ENCODE data around the gene GPRASP3. TPM values are rescaled to one million over a fixed set of nuclear protein-coding genes. Genes with fewer than 3 reads are reported as not detected.
A peak's percentile ranks its signal among the peaks of the same experiment; 100 is the strongest.
"Not testable (repeated sequence)": the region's sequence is repeated elsewhere in the genome, so short reads cannot be mapped to it uniquely, and the experiment has no call there.

GPRASP3 gene
- total and polyA plus RNA-seq, 2 donors, result 4.4 to 14.3 TPM

DNA sequence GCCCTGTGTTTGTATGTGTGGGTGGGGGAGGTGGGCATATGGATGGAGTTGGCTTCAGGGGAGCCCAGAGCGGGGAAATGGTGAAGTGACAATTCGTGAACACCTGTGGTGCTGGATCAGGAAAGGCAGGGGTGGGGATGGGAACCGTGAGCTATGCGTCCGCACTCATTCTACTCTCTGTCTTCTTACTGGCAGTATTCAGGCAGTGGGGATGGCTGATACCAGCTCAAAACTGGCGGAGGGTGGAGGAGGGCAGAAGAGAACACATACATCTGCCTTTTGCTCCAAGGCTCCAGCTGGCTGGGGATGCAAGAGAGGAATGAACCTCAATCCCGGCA lies 595 bp downstream of the GPRASP3 start:
- H3K27ac ChIP-seq (ENCODE audit: low read depth); DNase-seq (ENCODE audit: extremely low spot score); H3K36me3 ChIP-seq (ENCODE audit: insufficient read depth); H3K4me1 ChIP-seq (ENCODE audit: insufficient read depth): not testable (repeated sequence)
- WGBS, result 40% methylated on average over 7 of the region's 7 CpGs
- H3K4me3 ChIP-seq (ENCODE audit: low read depth, low read length), result peak overlapping the region; percentile 30

DNA sequence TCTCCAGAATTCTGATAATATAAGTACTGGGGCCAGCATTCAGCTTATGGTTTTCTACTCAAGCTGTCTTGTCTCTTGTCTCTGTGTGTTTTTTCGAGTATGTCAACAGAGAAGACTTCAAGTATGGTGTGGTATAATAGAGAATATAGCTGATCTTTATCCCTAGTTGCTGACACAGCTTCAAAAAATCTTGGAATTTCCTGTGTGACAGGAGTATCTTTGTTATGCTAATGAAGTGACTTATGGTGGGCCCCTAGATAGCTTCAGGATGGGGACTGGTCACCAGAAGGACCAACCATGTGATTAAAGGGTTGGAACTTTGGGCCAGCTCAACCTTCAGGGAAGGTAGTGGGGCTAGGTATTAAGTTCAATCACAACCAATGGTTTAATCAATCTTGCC lies 2.9 kb downstream of the GPRASP3 start:
- DNase-seq (ENCODE audit: extremely low spot score), result no peak
- 91% methylated on average over 1 of the region's 1 CpG for WGBS
- Histone ChIP-seq H3K36me3 (ENCODE audit: insufficient read depth) (no peaks in the 10 kb centered on the region), H3K4me3 (ENCODE audit: low read depth, low read length) (no peak overlapping the region), H3K27ac (ENCODE audit: low read depth) (no peak overlapping the region), H3K4me1 (ENCODE audit: insufficient read depth) (no peaks in the 10 kb centered on the region)

DNA sequence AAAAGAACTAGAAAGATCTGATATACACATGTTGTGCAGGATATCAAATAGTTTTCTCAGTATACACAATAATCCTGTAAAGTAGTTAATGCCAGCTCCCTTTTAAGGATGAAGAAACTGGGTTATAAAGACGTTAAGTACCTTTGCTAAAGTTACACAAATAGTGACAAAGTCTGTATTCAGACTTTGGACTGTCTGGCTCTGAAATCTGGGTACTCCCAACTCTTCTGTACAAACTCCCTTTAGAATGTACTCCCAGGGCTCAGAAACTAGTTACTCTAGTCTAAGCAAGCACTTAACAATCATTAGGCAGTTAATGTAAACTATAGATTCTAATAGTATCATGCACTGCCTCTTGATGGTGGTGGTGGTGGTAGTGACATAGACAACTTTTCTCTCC lies 7.2 kb downstream of the GPRASP3 start:
- no peak for DNase-seq (ENCODE audit: extremely low spot score)
- Histone ChIP-seq H3K4me3 (ENCODE audit: low read depth, low read length) (no peak overlapping the region), H3K27ac (ENCODE audit: low read depth) (no peak overlapping the region), H3K36me3 (ENCODE audit: insufficient read depth) (no peaks in the 10 kb centered on the region), H3K4me1 (ENCODE audit: insufficient read depth) (no peaks in the 10 kb centered on the region)
- WGBS, result 73% methylated on average over 1 of the region's 1 CpG

DNA sequence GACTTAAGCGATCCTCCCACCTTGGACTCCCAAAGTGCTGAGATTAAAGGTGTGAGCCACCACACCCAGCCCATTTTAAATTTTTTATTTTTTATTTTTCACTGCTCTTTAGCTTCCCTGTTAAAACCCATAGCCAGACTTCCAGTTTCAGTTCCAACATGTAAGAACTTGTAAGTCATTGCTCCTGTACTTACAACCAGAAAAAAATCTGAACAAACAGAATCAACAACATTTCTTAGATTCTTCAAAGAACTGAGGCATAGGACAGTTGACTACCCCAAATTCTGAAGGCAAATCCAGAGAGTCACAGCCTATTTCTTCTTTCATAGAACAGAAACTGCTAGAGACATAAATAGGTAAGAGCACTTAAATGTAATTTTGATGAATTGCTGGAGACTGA lies 8.1 kb downstream of the GPRASP3 start:
- H3K4me1 ChIP-seq (ENCODE audit: insufficient read depth), result no peaks in the 10 kb centered on the region
- no peaks in the 10 kb centered on the region for H3K36me3 ChIP-seq (ENCODE audit: insufficient read depth)
- 95% methylated on average over 1 of the region's 1 CpG for WGBS
- H3K4me3 ChIP-seq (ENCODE audit: low read depth, low read length), result no peak overlapping the region
- DNase-seq (ENCODE audit: extremely low spot score), result no peak
- H3K27ac ChIP-seq (ENCODE audit: low read depth), result no peak overlapping the region

DNA sequence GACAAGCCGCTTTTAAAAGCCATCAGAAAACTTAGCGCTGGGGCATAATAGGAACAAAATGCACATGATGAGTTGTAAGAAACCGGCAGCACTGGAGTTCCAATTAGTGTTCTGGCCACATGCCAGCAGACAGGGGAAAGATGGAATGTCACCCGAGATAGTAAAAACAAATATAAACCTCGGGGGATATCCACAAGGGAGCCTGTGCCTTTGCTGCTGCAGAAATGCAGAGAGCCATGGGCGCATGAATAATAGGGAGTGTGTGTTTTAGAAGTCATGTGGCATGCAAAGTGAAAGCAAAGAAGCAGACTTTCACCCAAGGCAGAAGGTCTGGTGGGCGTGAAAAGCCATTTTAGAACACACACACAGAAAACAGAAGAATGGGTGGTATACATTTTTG lies 19.1 kb downstream of the GPRASP3 start:
- Histone ChIP-seq H3K4me1 (ENCODE audit: insufficient read depth) (no peaks in the 10 kb centered on the region), H3K27ac (ENCODE audit: low read depth) (no peak overlapping the region), H3K4me3 (ENCODE audit: low read depth, low read length) (no peak overlapping the region), H3K36me3 (ENCODE audit: insufficient read depth) (no peaks in the 10 kb centered on the region)
- no peak for DNase-seq (ENCODE audit: extremely low spot score)
- 66% methylated on average over 7 of the region's 7 CpGs for WGBS

DNA sequence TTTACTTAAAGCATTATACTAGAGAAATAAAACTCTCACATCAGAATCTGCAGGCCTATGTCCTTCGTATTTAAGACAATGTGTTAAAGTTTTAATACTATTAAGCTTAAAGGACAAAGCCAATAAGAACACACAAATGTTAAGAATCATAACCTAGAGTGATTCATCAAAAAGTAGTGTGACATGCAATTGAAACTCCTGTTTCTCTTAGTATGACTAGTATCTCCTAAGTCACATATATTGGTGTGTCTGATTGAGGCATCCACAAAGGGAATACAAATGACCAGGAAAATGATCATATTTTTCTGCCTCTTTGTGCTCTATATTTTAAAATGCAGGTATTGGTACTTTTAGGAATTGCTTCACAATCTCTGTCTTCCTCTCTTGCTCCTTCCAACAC lies 23.8 kb downstream of the GPRASP3 start:
- H3K4me1 ChIP-seq (ENCODE audit: insufficient read depth), result no peaks in the 10 kb centered on the region
- 98% methylated on average over 1 of the region's 1 CpG for whole genome bisulfite sequencing
- H3K4me3 ChIP-seq (ENCODE audit: low read depth, low read length), result no peak overlapping the region
- no peak overlapping the region for H3K27ac ChIP-seq (ENCODE audit: low read depth)
- no peaks in the 10 kb centered on the region for H3K36me3 ChIP-seq (ENCODE audit: insufficient read depth)
- no peak for DNase-seq (ENCODE audit: extremely low spot score)

DNA sequence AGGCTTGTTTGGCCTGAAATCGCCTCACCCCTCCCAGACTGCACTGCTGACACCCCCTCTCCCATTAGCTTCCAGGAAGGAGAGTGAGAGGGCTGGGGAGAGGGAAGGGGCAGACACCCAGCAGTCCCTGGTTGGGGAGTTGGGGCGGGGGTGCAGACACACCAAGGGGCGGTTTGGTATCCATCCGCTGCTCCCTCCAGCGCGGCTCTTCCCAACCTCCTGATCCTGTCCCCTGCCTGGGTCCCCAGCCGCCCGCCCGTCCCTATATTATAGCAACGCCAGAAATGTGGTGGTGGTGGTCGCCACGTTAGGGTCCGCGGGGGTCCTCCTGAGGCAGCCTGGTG lies 24.9 kb downstream of the GPRASP3 start:
- no peaks in the 10 kb centered on the region for H3K36me3 ChIP-seq (ENCODE audit: insufficient read depth)
- H3K27ac ChIP-seq (ENCODE audit: low read depth), result no peak overlapping the region
- no peaks in the 10 kb centered on the region for H3K4me1 ChIP-seq (ENCODE audit: insufficient read depth)
- peak overlapping the region; percentile 75 for H3K4me3 ChIP-seq (ENCODE audit: low read depth, low read length)
- no peak for DNase-seq (ENCODE audit: extremely low spot score)
- 20% methylated on average over 14 of the region's 14 CpGs for WGBS

DNA sequence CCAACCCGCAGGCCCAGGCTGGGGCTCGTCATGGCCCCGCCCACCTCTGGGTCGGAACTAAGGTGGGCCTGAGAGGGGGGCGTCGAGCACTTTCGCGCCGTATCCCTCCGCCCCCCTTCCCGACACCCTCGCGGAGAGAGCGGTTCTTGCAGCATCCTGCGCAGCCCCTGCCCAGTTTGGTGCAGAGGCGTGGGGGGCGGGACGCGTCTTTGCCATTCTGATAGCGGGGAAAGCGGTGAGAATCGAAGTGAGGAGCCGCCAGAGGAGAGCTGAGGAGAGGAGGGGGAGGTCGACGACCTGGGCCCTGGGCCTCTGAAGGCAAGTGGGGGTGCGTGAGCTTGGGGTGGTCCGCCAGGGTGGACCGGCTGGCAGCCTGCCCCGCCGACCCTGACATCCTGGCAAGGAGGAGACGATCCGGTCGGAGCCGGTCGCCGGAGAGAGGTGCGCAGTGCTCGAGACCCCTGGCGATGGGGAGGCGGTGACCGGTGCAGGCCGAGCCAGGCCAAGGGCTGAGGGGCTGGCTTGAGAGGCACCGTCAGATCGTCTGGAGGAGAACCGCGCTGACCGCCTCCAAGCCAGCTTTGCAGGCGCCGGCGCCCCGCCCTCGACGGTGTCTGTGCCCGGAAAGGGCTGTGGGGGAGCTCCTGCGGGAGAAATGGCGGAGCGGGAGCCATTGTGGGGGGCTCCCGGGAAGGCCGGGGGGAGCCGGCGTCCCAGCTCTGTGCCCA lies 25.5 kb downstream of the GPRASP3 start:
- no peaks in the 10 kb centered on the region for H3K36me3 ChIP-seq (ENCODE audit: insufficient read depth)
- H3K4me1 ChIP-seq (ENCODE audit: insufficient read depth), result no peaks in the 10 kb centered on the region
- 1% methylated on average over 60 of the region's 61 CpGs for WGBS
- H3K27ac ChIP-seq (ENCODE audit: low read depth), result no peak overlapping the region
- DNase-seq (ENCODE audit: extremely low spot score), result no peak
- peak overlapping the region; percentile 75 for H3K4me3 ChIP-seq (ENCODE audit: low read depth, low read length)

DNA sequence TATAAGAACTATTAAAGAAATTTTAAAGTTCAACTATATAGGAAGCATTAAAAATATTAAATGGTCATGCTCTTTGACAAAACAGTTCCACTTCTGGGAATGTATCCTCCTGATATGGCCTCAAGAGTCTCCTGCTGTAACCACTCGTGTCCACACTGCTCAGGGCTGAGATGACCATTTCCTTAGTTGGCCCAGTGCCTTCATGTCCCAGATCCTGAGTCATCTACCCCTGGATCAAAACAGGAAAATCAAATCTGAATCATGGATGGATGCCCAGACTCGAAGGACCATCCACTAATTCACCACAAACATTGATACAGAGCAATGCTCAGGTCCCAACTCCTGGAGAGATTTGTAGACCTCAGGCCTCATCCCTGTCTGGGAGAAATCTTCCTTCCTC lies 44.7 kb downstream of the GPRASP3 start:
- H3K4me1 ChIP-seq (ENCODE audit: insufficient read depth), result no peaks in the 10 kb centered on the region
- H3K4me3 ChIP-seq (ENCODE audit: low read depth, low read length), result no peak overlapping the region
- H3K36me3 ChIP-seq (ENCODE audit: insufficient read depth), result no peaks in the 10 kb centered on the region
- WGBS, result 28% methylated on average over 2 of the region's 2 CpGs
- DNase-seq (ENCODE audit: extremely low spot score), result no peak
- no peak overlapping the region for H3K27ac ChIP-seq (ENCODE audit: low read depth)

DNA sequence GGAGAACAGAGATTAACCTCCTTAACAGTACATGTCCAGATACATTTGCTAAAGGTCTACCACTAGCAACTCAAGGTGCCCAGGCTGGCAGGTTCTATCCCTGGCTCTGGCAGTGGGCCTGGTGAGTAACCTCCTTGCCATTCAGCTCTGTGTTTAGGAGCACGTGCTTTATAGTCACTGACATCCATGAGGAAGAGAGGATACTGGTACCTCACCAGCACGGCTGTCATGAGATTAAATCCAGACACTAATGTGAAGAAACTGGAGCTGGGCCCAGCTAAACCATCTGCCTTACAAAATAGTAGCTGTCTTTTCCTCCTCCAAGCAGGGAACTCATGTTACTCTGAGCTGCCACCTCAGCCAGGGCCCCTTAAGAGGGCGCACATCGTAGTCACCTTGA lies 45.3 kb downstream of the GPRASP3 start:
- Histone ChIP-seq H3K36me3 (ENCODE audit: insufficient read depth) (no peaks in the 10 kb centered on the region), H3K4me3 (ENCODE audit: low read depth, low read length) (no peak overlapping the region), H3K27ac (ENCODE audit: low read depth) (no peak overlapping the region), H3K4me1 (ENCODE audit: insufficient read depth) (no peaks in the 10 kb centered on the region)
- WGBS, result 43% methylated on average over 4 of the region's 4 CpGs
- no peak for DNase-seq (ENCODE audit: extremely low spot score)

DNA sequence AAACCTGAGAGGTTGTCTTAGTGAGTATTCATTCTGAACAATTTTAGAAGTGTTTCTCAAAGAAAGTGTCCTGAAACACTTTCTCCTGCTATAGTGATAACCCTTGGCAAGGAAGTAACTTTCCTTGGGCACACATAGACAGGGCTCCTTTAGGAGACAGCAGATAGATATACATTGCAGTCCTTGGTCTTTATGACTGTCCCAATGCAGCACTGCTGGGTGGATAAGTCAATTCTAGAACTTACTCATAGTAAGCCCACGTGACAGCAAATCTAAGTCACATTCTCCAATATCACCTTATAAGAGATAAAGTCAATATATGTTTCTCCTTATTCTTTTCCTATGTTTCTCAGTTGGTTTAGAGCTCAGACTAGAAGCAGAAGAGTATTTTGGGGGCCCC lies 46.7 kb downstream of the GPRASP3 start:
- no peak for DNase-seq (ENCODE audit: extremely low spot score)
- 82% methylated on average over 1 of the region's 1 CpG for WGBS

DNA sequence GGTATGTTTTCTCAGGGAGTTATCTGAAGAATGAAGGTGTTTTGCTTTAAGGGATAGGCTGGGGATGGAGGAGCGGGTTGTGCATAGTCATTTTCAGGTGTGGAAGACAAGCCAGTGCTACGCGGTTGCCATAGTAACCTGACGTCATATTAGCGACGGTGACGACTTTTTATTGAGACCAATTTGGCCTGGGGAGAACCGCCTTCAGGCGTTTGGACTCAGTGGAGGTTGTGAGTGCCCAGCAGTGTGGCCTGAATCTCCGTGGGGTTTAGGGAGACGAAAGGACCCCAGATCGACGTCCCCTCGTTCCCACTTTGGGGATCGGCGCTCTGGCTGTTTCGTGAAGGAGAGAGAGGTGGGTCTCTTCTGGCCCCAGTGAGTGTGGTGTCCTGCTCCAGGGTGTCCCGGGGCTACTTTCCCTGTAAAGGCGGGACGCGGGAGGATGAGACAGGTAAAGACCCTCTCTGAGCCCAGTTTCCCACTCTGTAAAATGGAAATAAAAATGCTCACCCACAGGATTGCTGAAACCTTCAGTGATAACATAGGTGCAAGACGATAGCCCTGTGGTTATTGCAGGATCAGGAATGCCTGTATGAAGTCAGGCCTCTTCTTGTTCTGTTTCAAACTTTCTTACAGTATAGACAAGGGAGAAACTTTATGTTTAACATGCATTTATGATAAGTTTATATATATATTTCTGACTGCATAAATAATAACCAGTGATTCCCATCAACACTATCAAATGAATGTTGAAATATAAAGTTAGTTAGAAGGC lies 48.6 kb downstream of the GPRASP3 start:
- Histone ChIP-seq H3K4me1 (ENCODE audit: insufficient read depth) (no peaks in the 10 kb centered on the region), H3K27ac (ENCODE audit: low read depth) (no peak overlapping the region), H3K36me3 (ENCODE audit: insufficient read depth) (no peaks in the 10 kb centered on the region), H3K4me3 (ENCODE audit: low read depth, low read length) (peak overlapping the region; percentile 59)
- WGBS, result under 1% methylated on average over 22 of the region's 22 CpGs
- peak; percentile 83 for DNase-seq (ENCODE audit: extremely low spot score)

More for the DNA sequence above, 46.7 kb downstream of the GPRASP3 start:
- H3K36me3 ChIP-seq (ENCODE audit: insufficient read depth), result no peaks in the 10 kb centered on the region
- no peak overlapping the region for H3K4me3 ChIP-seq (ENCODE audit: low read depth, low read length)
- no peaks in the 10 kb centered on the region for H3K4me1 ChIP-seq (ENCODE audit: insufficient read depth)
- H3K27ac ChIP-seq (ENCODE audit: low read depth), result no peak overlapping the region

All from urinary bladder (tissue), 4 donors.